GM23248 (cell line): Measurements from ENCODE around the gene RNF113B.

Experiments used
- EZH2 ChIP-seq: fragments of 200-600 bp; sonication (generic); IDR thresholded peaks from 2 replicates; pipeline ENCODE4 v1.6.1; 2018; ENCODE audit warnings: antibody characterized with exemption, mild to moderate bottlenecking; ENCODE audit not compliant: insufficient read depth, poor library complexity, severe bottlenecking
- EZH2phosphoT487 ChIP-seq: fragments of 200-600 bp; sonication (generic); IDR thresholded peaks from 2 replicates; pipeline ENCODE4 v1.6.1; 2018; ENCODE audit warnings: antibody characterized with exemption, moderate library complexity, mild to moderate bottlenecking, low read depth; ENCODE audit not compliant: insufficient read depth

DNA sequence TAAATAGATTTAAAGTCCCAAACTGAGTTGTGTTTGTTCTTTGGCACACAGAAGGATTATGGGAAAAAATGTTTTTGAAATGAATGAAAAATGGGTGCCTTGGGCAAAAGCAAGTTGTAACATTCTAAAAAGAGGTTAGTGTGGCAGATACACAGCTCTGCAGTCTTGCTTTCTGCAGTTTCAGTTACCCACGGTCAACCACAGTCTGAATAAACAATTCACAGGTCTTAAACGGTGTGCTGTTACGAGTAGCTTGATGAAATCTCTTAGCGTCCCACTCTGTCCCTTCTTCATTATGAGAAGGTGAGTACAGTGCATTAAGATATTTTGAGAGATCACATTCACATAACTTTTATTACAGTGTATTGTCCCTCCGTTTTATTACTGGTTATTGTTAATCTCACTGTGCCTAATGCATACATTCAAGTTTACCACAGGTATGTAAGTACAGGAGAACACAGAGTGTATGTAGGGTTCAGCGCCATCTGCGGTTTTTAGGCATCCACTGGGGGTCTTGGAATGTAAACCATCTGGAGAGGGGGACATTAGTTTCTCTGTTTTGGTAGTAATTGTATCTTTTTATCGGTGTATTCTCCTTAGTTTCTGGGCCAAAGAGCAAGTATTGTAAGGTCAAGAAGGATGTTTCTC lies 26.1 kb downstream of the RNF113B start:
- TF ChIP-seq EZH2, result no peak
- no peak for TF ChIP-seq EZH2phosphoT487
